PC-3 (cell line): Measurements from ENCODE around the gene POU4F2. TPM values are rescaled to one million over a fixed set of nuclear protein-coding genes. Genes with fewer than 3 reads are reported as not detected.

Experiments used
- ATAC-seq: fragments of 200-7000 bp; cut with Tn5 transposase; 2 replicates; pipeline ENCODE4 v1.9.1; 2020; ENCODE audit warnings: mild to moderate bottlenecking, moderate library complexity
- BruUV-seq: library from RNA; stranded (reverse); fragments of 400-500 nt; replicated peaks from 2 replicates; lab custom pipeline; 2021; lab: Mats Ljungman, UMichigan
- CTCF ChIA-PET: fragments of 300-600 bp; sonication (Branson Sonifier 250); formaldehyde crosslinking; loops from one replicate; lab custom pipeline; 2022; ENCODE audit warnings: antibody characterized with exemption; lab: Charles Lee
- POLR2A ChIA-PET: fragments of 300-600 bp; sonication (Branson Sonifier 250); formaldehyde crosslinking; loops from one replicate; lab custom pipeline; 2022; ENCODE audit warnings: antibody characterized with exemption; ENCODE audit not compliant: unreplicated experiment; lab: Charles Lee
- DNase-seq: peaks from one replicate; pipeline ENCODE4 v3.0.0-alpha.2; 2015
- H2AFZ ChIP-seq: fragments of 300-600 bp; sonication (generic); 2 replicates; pipeline ENCODE4 v1.6.0; 2016; ENCODE audit warnings: antibody characterized with exemption, low read length
- H3F3A ChIP-seq: fragments of 300-600 bp; sonication (generic); one replicate; pipeline ENCODE4 v1.6.0; 2017; ENCODE audit warnings: antibody characterized with exemption, low read length, control low read depth, mild to moderate bottlenecking; ENCODE audit not compliant: unreplicated experiment
- H3K27ac ChIP-seq: fragments of 300-600 bp; sonication (generic); 2 replicates; pipeline ENCODE4 v1.5.1; 2016; ENCODE audit warnings: mild to moderate bottlenecking, low read length
- H3K27me3 ChIP-seq: fragments of 300-600 bp; sonication (generic); 2 replicates; pipeline ENCODE4 v1.6.1; 2016; ENCODE audit warnings: low read length, mixed read lengths
- H3K36me3 ChIP-seq: fragments of 300-600 bp; sonication (generic); 2 replicates; pipeline ENCODE4 v1.6.1; 2016; ENCODE audit warnings: low read depth, mixed run types, low read length, mixed read lengths
- H3K4me1 ChIP-seq: fragments of 300-600 bp; sonication (generic); 2 replicates; pipeline ENCODE4 v1.5.1; 2016; ENCODE audit warnings: low read length; ENCODE audit not compliant: insufficient read depth
- H3K4me2 ChIP-seq: fragments of 300-600 bp; sonication (generic); 2 replicates; pipeline ENCODE4 v1.6.0; 2016; ENCODE audit warnings: low read length
- H3K4me3 ChIP-seq: fragments of 300-600 bp; sonication (generic); 2 replicates; pipeline ENCODE4 v1.5.1; 2016; ENCODE audit warnings: mild to moderate bottlenecking, low read length, mixed read lengths
- H3K79me2 ChIP-seq: fragments of 300-600 bp; sonication (generic); 2 replicates; pipeline ENCODE4 v1.6.1; 2017; ENCODE audit warnings: low read length, mixed read lengths
- H3K9ac ChIP-seq: fragments of 300-600 bp; sonication (generic); 2 replicates; pipeline ENCODE4 v1.6.0; 2016; ENCODE audit warnings: mild to moderate bottlenecking, low read length
- H3K9me2 ChIP-seq: fragments of 300-600 bp; sonication (generic); replicated peaks from 2 replicates; pipeline ENCODE4 v1.6.1; 2016; ENCODE audit warnings: mixed run types, low read length, mixed read lengths
- H3K9me3 ChIP-seq: fragments of 300-600 bp; sonication (generic); 2 replicates; pipeline ENCODE4 v1.6.1; 2016; ENCODE audit warnings: low read length, mixed read lengths
- H4K20me1 ChIP-seq: fragments of 300-600 bp; sonication (generic); 2 replicates; pipeline ENCODE4 v1.6.1; 2016; ENCODE audit warnings: low read length, mixed read lengths
- EZH2 ChIP-seq: fragments of 300-600 bp; sonication (generic); IDR thresholded peaks from one replicate; pipeline ENCODE4 v1.6.1; 2017; ENCODE audit warnings: antibody characterized with exemption, mild to moderate bottlenecking, low read length; ENCODE audit not compliant: unreplicated experiment
- EZH2phosphoT487 ChIP-seq: fragments of 300-600 bp; sonication (generic); IDR thresholded peaks from 2 replicates; pipeline ENCODE4 v1.6.1; 2018; ENCODE audit warnings: mild to moderate bottlenecking, antibody characterized with exemption, low read length, borderline replicate concordance
- intact Hi-C: fragments of 100-400 bp; cut with micrococcal nuclease; formaldehyde crosslinking; loops from 2 replicates; pipeline ENCODE4 v1.9.0; 2023
- total RNA-seq: library from RNA; depleted of rRNA; stranded (reverse); fragments of >200 nt; gene quantifications from 2 replicates; pipeline ENCODE4 v1.2.3, GENCODE V29; 2014; rRNA removed
- TF ChIP-seq, protein P1 (sequence below): fragments of 300-600 bp; sonication (generic); conservative IDR thresholded peaks from 2 replicates; pipeline ENCODE4 v1.5.1; 2017; ENCODE audit warnings: antibody characterized with exemption, low read depth, mild to moderate bottlenecking, low read length

POU4F2 gene
- total RNA-seq, 1 experiment from 2014 or later = not detected

DNA sequence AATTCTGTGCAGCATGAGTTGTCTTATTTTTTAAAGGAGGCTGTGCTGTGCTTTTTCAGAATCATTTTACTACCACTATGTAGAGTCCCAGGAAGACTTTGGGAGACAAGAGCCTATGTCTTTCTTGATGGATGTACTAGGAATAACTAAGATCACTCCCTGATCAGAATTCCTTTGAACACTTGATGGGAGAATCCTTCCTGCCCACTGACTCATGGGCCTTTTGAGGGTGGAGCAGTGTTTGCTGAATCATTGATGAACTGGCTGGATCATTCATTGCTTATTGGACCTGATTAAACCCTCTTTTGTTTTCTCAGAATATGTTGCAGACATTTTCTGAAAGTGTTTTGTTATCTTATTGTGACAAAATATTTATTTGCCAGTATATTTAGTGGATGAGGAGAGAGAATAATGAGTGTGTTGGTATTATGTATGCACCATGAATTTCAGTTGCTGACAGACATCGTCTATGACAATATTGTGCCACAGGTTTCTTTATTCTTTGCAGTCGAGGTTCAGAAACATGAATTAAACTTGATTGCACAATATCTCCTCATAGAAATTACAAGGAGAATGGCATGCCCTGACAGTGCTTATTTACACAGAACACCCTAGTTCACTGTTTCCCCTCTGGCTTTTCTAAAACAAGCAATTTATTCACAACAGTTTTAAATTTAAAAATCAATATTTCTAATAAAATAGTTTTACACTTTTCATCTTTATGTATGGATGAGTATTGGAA is 36.3 kb downstream of the POU4F2 start:
- H3K79me2 ChIP-seq = no peaks in the 10 kb centered on the region
- POLR2A ChIA-PET = no interaction called here
- H3K27ac ChIP-seq = no peak overlapping the region
- H3K9ac ChIP-seq = no peak overlapping the region
- H3K9me3 ChIP-seq = no peaks in the 10 kb centered on the region
- no peak overlapping the region for H3K4me2 ChIP-seq
- no peaks in the 10 kb centered on the region for H3K9me2 ChIP-seq
- no peaks in the 10 kb centered on the region for H3K36me3 ChIP-seq
- no peaks in the 10 kb centered on the region for H3K4me1 ChIP-seq
- intact Hi-C loops = no loop called here
- CTCF ChIA-PET = no interaction called here
- H3K27me3 ChIP-seq = 0 out of 2 replicates have a peak, but pooled peaks cover 4% of the 10 kb centered on the region
- no peak for DNase-seq
- no TSS peak for BruUV-seq
- TF ChIP-seq EZH2 (no peak), EZH2phosphoT487 (no peak)
- TF ChIP-seq, protein P1, sequence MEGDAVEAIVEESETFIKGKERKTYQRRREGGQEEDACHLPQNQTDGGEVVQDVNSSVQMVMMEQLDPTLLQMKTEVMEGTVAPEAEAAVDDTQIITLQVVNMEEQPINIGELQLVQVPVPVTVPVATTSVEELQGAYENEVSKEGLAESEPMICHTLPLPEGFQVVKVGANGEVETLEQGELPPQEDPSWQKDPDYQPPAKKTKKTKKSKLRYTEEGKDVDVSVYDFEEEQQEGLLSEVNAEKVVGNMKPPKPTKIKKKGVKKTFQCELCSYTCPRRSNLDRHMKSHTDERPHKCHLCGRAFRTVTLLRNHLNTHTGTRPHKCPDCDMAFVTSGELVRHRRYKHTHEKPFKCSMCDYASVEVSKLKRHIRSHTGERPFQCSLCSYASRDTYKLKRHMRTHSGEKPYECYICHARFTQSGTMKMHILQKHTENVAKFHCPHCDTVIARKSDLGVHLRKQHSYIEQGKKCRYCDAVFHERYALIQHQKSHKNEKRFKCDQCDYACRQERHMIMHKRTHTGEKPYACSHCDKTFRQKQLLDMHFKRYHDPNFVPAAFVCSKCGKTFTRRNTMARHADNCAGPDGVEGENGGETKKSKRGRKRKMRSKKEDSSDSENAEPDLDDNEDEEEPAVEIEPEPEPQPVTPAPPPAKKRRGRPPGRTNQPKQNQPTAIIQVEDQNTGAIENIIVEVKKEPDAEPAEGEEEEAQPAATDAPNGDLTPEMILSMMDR = no peak
- no peaks in the 10 kb centered on the region for H4K20me1 ChIP-seq
- no peak for ATAC-seq
- no peak overlapping the region for H2AFZ ChIP-seq
- H3K4me3 ChIP-seq = no peak overlapping the region
- no peaks in the 10 kb centered on the region for H3F3A ChIP-seq

Other genes with a start within 250 kb of the POU4F2 start
- 9.1 and 9.5 TPM in 2 replicates for gene SLC10A7, start 117.0 kb upstream of the POU4F2 start, total RNA-seq